Measurements from ENCODE around the gene NKD2. TPM values are rescaled to one million over a fixed set of nuclear protein-coding genes. Genes with fewer than 3 reads are reported as not detected.

Gene NKD2
- total RNA-seq, 1 experiment from 2014 or later = 20.4 TPM

- no peak overlapping the region for H3K9ac ChIP-seq (ENCODE audit: low read length)
- no peak for ATAC-seq
- no peaks in the 10 kb centered on the region for H3K36me3 ChIP-seq (ENCODE audit: control insufficient read depth in 1 of 2, insufficient read depth in 2 of 2, low read length in 2 of 2)
- H3K27ac ChIP-seq (ENCODE audit: low read depth, low read length) = no peak overlapping the region
- H4K20me1 ChIP-seq (ENCODE audit: insufficient read depth) = no peaks in the 10 kb centered on the region
- H3K79me2 ChIP-seq (ENCODE audit: insufficient read depth, low read length) = no peaks in the 10 kb centered on the region
- no peaks in the 10 kb centered on the region for H3K9me2 ChIP-seq (ENCODE audit: insufficient read depth)
- no peak overlapping the region for H3K4me3 ChIP-seq (replicated peaks in 1 of 2; ENCODE audit: low read depth in 1 of 2, low read length in 2 of 2)
- H3K27me3 ChIP-seq (ENCODE audit: insufficient read depth, low read length) = no peaks in the 10 kb centered on the region
- H3K4me2 ChIP-seq (ENCODE audit: low read length) = no peak overlapping the region
- DNase-seq (ENCODE audit: low read depth, low spot score) = no peak
- intact Hi-C loops (cut with micrococcal nuclease) = no loop called here
- H2AFZ ChIP-seq (ENCODE audit: low read depth, low read length, poor library complexity, severe bottlenecking) = no peak overlapping the region
- no peak for TF ChIP-seq SRF (IDR thresholded peaks at IDR 0.05; ENCODE audit: low read depth)
- TF ChIP-seq TCF7L2 (IDR thresholded peaks at IDR 0.05; ENCODE audit: borderline replicate concordance, extremely low read depth, insufficient read depth, insufficient read length) = no peak
- TF ChIP-seq, protein P1, sequence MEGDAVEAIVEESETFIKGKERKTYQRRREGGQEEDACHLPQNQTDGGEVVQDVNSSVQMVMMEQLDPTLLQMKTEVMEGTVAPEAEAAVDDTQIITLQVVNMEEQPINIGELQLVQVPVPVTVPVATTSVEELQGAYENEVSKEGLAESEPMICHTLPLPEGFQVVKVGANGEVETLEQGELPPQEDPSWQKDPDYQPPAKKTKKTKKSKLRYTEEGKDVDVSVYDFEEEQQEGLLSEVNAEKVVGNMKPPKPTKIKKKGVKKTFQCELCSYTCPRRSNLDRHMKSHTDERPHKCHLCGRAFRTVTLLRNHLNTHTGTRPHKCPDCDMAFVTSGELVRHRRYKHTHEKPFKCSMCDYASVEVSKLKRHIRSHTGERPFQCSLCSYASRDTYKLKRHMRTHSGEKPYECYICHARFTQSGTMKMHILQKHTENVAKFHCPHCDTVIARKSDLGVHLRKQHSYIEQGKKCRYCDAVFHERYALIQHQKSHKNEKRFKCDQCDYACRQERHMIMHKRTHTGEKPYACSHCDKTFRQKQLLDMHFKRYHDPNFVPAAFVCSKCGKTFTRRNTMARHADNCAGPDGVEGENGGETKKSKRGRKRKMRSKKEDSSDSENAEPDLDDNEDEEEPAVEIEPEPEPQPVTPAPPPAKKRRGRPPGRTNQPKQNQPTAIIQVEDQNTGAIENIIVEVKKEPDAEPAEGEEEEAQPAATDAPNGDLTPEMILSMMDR (IDR thresholded peaks at IDR 0.05 in 2 of 3, conservative IDR thresholded peaks at IDR 0.05 in 1 of 3; ENCODE audit: borderline replicate concordance in 1 of 3, insufficient read depth in 1 of 3, low read depth in 2 of 3, low read length in 2 of 3) = no peak
- no peak for TF ChIP-seq SP1 (IDR thresholded peaks at IDR 0.05; ENCODE audit: low read depth)
- TF ChIP-seq ZFX (IDR thresholded peaks at IDR 0.05) = no peak
- TF ChIP-seq ELF1 (IDR thresholded peaks at IDR 0.05; ENCODE audit: borderline replicate concordance, low read depth) = no peak
- TF ChIP-seq EGR1 (IDR thresholded peaks at IDR 0.05; ENCODE audit: low read depth) = no peak
- no peak for TF ChIP-seq JUND (IDR thresholded peaks at IDR 0.05)
- no peak for TF ChIP-seq YY1 (IDR thresholded peaks at IDR 0.05; ENCODE audit: extremely low read depth, insufficient replicate concordance, low read depth, low read length)
- TF ChIP-seq RAD21 (IDR thresholded peaks at IDR 0.05; ENCODE audit: low read depth) = no peak
- no peak for TF ChIP-seq POLR2A (IDR thresholded peaks at IDR 0.05; ENCODE audit: borderline replicate concordance, extremely low read depth, insufficient read depth, insufficient read length)
- TF ChIP-seq SIN3A (IDR thresholded peaks at IDR 0.05; ENCODE audit: low read depth) = no peak
- TF ChIP-seq, protein P2, sequence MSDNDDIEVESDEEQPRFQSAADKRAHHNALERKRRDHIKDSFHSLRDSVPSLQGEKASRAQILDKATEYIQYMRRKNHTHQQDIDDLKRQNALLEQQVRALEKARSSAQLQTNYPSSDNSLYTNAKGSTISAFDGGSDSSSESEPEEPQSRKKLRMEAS (IDR thresholded peaks at IDR 0.05) = no peak
- no peak for TF ChIP-seq CEBPB (IDR thresholded peaks at IDR 0.05; ENCODE audit: low read depth)
- TF ChIP-seq ZNF274 (IDR thresholded peaks at IDR 0.05; ENCODE audit: low read depth, low read length) = no peak
- TF ChIP-seq FOSL1 (IDR thresholded peaks at IDR 0.05; ENCODE audit: low read depth) = no peak
- TF ChIP-seq POLR2AphosphoS5 (IDR thresholded peaks at IDR 0.05; ENCODE audit: low read depth, low read length) = no peak
- TF ChIP-seq, protein P3, sequence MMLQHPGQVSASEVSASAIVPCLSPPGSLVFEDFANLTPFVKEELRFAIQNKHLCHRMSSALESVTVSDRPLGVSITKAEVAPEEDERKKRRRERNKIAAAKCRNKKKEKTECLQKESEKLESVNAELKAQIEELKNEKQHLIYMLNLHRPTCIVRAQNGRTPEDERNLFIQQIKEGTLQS (IDR thresholded peaks at IDR 0.05) = no peak
- ChIA-PET RAD21 (ENCODE audit: low non-redundant PET in 1 of 2, low total read pairs in 2 of 2, uncharacterized antibody in 2 of 2, unreplicated experiment in 2 of 2) (no interaction called here), CTCF (no interaction called here), POLR2A (no interaction called here)
- no TSS peak for BruUV-seq (replicated peaks)
- no peaks in the 10 kb centered on the region for H3K4me1 ChIP-seq (ENCODE audit: control insufficient read depth in 1 of 2, insufficient read depth in 2 of 2, low read length in 2 of 2)
- H3K9me3 ChIP-seq (ENCODE audit: control insufficient read depth in 1 of 2, insufficient read depth in 1 of 2, low read depth in 1 of 2, low read length in 2 of 2) = no peaks in the 10 kb centered on the region
These were observed 23.4 kb downstream of the NKD2 start for GRCh38 chr5:1032011-1032410.

Measured in HCT116 (cell line).